Fibroblast of lung (primary cell): ENCODE data around the gene TSLP.

Experiments used
- CTCF ChIP-seq, 2 donors: IDR thresholded peaks in 1 of 2; conservative IDR thresholded peaks in 1 of 2; 1 replicate in 1 of 2; 2 replicates in 1 of 2; pipeline ENCODE4 v1.5.1; 2011 to 2012; ENCODE audit warnings: low read length in 2 of 2, control low read depth in 1 of 2, inconsistent platforms in 1 of 2, low read depth in 1 of 2, mild to moderate bottlenecking in 1 of 2
- EZH2 ChIP-seq: IDR thresholded peaks from 2 replicates; pipeline ENCODE4 v1.5.1; 2012; ENCODE audit warnings: low read length, control low read depth, mild to moderate bottlenecking; ENCODE audit errors: missing control alignments

GRCh38 chr5:111068213-111068612 lies 3.3 kb upstream of the TSLP start:
- TF ChIP-seq CTCF (conservative IDR thresholded peaks at IDR 0.05 in 1 of 2, IDR thresholded peaks at IDR 0.05 in 1 of 2; ENCODE audit: low read depth in 1 of 2, low read length in 2 of 2), result no peak
- TF ChIP-seq EZH2, result no peak
